Cardiac muscle cell (in vitro differentiated cells and primary cell): Measurements from ENCODE around the gene CLPSL1. TPM values are rescaled to one million over a fixed set of nuclear protein-coding genes. Genes with fewer than 3 reads are reported as not detected.
A peak's percentile ranks its signal among the peaks of the same experiment; 100 is the strongest.

Experiments
- DNase-seq, 2 donors: peaks; one replicate each; pipeline versions ENCODE4 v3.0.0 to v3.0.0-alpha.2; 2010 to 2017; ENCODE audit warnings: low read depth in 1 of 2, low spot score in 1 of 2
- H3K27ac ChIP-seq: fragments of 200-600 bp; sonication (generic); 2 replicates; pipeline ENCODE4 v1.5.1; 2016
- H3K27me3 ChIP-seq: fragments of 200-600 bp; sonication (generic); 2 replicates; pipeline ENCODE4 v1.6.0; 2016; ENCODE audit warnings: control low read depth
- H3K36me3 ChIP-seq: fragments of 200-600 bp; sonication (generic); 2 replicates; pipeline ENCODE4 v1.5.1; 2016; ENCODE audit warnings: control low read depth
- H3K4me1 ChIP-seq: fragments of 200-600 bp; sonication (generic); 2 replicates; pipeline ENCODE4 v1.8.1; 2017; ENCODE audit warnings: low read depth, mild to moderate bottlenecking, mixed run types
- H3K4me3 ChIP-seq: fragments of 200-600 bp; sonication (generic); 2 replicates; pipeline ENCODE4 v1.5.1; 2016; ENCODE audit warnings: mild to moderate bottlenecking
- H3K9me3 ChIP-seq: fragments of 200-600 bp; sonication (generic); 2 replicates; pipeline ENCODE4 v1.5.1; 2017; ENCODE audit warnings: low read depth, mild to moderate bottlenecking, control low read depth
- CTCF ChIP-seq: IDR thresholded peaks from 2 replicates; pipeline ENCODE4 v1.5.1; 2012; ENCODE audit warnings: low read depth, mild to moderate bottlenecking, low read length
- polyA plus RNA-seq: library from polyadenylated mRNA; unstranded; fragments of >200 nt; fragmentation: Nextera tagmentation; extraction: Ambion mirVana; gene quantifications from 2 replicates; pipeline ENCODE4 v1.2.1, GENCODE V29; 2016
- total RNA-seq: library from RNA; depleted of rRNA; stranded (reverse); fragments of >200 nt; gene quantifications from 2 replicates; pipeline ENCODE4 v1.2.3, GENCODE V29; 2016

The CLPSL1 gene
- total and polyA plus RNA-seq, 2 experiments from 2014 or later = not detected

GRCh38 chr6:35754452-35755277 lies 26.2 kb upstream of the CLPSL1 start:
- H3K4me1 ChIP-seq = no peaks in the 10 kb centered on the region
- no peak for DNase-seq

GRCh38 chr6:35755278-35755924 lies 25.4 kb upstream of the CLPSL1 start:
- H3K9me3 ChIP-seq = no peaks in the 10 kb centered on the region
- H3K4me1 ChIP-seq = no peaks in the 10 kb centered on the region
- H3K27ac ChIP-seq = no peak overlapping the region
- no peak overlapping the region for H3K4me3 ChIP-seq
- H3K36me3 ChIP-seq = no peaks in the 10 kb centered on the region
- no peak for DNase-seq
- TF ChIP-seq CTCF = no peak
- H3K27me3 ChIP-seq = no peaks in the 10 kb centered on the region

More at GRCh38 chr6:35754452-35755277, 26.2 kb upstream of the CLPSL1 start:
- no peaks in the 10 kb centered on the region for H3K27me3 ChIP-seq
- no peak for TF ChIP-seq CTCF
- no peaks in the 10 kb centered on the region for H3K9me3 ChIP-seq
- H3K27ac ChIP-seq = no peak overlapping the region
- no peaks in the 10 kb centered on the region for H3K36me3 ChIP-seq
- no peak overlapping the region for H3K4me3 ChIP-seq

GRCh38 chr6:35757456-35758123 lies 23.2 kb upstream of the CLPSL1 start:
- H3K27ac ChIP-seq = no peak overlapping the region
- peak; percentile 57 to 63 for DNase-seq
- H3K4me1 ChIP-seq = no peaks in the 10 kb centered on the region

GRCh38 chr6:35759426-35759825 lies 21.4 kb upstream of the CLPSL1 start:
- Histone ChIP-seq H3K9me3 (no peaks in the 10 kb centered on the region), H3K4me1 (no peaks in the 10 kb centered on the region), H3K27me3 (peaks cover 13% of the 10 kb centered on the region), H3K4me3 (no peak overlapping the region), H3K36me3 (no peaks in the 10 kb centered on the region), H3K27ac (no peak overlapping the region)
- no peak for TF ChIP-seq CTCF
- DNase-seq = no peak

More at GRCh38 chr6:35757456-35758123, 23.2 kb upstream of the CLPSL1 start:
- Histone ChIP-seq H3K27me3 (no peaks in the 10 kb centered on the region), H3K9me3 (no peaks in the 10 kb centered on the region), H3K4me3 (no peak overlapping the region), H3K36me3 (no peaks in the 10 kb centered on the region)
- peak; percentile 63 for TF ChIP-seq CTCF

GRCh38 chr6:35765739-35766138 lies 15.1 kb upstream of the CLPSL1 start:
- peaks cover 19% of the 10 kb centered on the region for H3K27me3 ChIP-seq
- no peak for TF ChIP-seq CTCF
- H3K27ac ChIP-seq = no peak overlapping the region
- no peaks in the 10 kb centered on the region for H3K36me3 ChIP-seq
- no peak overlapping the region for H3K4me3 ChIP-seq
- no peak for DNase-seq
- no peaks in the 10 kb centered on the region for H3K9me3 ChIP-seq
- H3K4me1 ChIP-seq = no peaks in the 10 kb centered on the region
